DMS53 (cell line): ENCODE results near the gene HELZ.
"Not testable (repeated sequence)": the region's sequence is repeated elsewhere in the genome, so short reads cannot be mapped to it uniquely, and the experiment has no call there.

Experiments
- DNase-seq: peaks from one replicate; lab custom pipeline; 2025; lab: John Stamatoyannopoulos, UW

The HELZ gene, protein sequence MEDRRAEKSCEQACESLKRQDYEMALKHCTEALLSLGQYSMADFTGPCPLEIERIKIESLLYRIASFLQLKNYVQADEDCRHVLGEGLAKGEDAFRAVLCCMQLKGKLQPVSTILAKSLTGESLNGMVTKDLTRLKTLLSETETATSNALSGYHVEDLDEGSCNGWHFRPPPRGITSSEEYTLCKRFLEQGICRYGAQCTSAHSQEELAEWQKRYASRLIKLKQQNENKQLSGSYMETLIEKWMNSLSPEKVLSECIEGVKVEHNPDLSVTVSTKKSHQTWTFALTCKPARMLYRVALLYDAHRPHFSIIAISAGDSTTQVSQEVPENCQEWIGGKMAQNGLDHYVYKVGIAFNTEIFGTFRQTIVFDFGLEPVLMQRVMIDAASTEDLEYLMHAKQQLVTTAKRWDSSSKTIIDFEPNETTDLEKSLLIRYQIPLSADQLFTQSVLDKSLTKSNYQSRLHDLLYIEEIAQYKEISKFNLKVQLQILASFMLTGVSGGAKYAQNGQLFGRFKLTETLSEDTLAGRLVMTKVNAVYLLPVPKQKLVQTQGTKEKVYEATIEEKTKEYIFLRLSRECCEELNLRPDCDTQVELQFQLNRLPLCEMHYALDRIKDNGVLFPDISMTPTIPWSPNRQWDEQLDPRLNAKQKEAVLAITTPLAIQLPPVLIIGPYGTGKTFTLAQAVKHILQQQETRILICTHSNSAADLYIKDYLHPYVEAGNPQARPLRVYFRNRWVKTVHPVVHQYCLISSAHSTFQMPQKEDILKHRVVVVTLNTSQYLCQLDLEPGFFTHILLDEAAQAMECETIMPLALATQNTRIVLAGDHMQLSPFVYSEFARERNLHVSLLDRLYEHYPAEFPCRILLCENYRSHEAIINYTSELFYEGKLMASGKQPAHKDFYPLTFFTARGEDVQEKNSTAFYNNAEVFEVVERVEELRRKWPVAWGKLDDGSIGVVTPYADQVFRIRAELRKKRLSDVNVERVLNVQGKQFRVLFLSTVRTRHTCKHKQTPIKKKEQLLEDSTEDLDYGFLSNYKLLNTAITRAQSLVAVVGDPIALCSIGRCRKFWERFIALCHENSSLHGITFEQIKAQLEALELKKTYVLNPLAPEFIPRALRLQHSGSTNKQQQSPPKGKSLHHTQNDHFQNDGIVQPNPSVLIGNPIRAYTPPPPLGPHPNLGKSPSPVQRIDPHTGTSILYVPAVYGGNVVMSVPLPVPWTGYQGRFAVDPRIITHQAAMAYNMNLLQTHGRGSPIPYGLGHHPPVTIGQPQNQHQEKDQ (N-terminal part only)

DNA sequence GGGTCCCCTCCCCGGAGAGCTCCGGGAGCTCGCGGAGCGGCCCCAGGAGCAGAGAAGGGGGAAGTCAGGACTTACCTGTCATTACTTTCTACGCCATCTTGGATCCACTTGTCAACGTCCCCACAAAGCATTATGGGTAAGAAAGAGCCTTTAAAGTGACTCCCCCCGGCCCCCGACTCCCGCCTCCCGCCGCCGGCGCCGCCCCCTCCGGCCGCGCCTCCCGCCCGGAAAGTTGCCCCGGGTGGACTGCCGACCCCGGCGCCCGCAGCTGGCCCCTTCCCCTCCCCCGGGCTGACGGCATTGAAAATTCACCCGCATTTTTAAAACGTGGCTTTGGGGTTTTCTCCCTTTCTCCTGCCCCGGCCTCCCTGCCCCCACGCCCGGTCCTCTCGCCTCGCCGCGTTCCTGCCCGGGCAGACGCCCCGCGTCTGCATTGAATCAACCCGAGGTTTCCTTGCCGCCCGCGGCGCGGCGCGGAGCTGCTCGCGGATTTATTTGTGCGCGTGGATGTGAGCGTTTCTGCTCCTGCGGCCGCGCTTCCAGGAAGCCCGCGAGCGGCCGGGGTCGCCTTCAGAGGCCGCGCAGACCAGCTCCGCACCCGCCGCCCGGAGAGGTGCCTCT is at the start of gene HELZ:
HELZ (minus strand) TSS at position 124 of the 621 bp plus-strand sequence. CDS start 26,392 bp downstream, outside the sequence.
- DNase-seq, result peak; percentile 91

- DNase-seq, result peak; percentile 88
These were observed 48.5 kb upstream of the HELZ start for GRCh38 chr17:67293251-67294203.

- no peak for DNase-seq
These were observed 45.8 kb upstream of the HELZ start for GRCh38 chr17:67290711-67291291.

- no peak for DNase-seq
These were observed 45.2 kb upstream of the HELZ start for GRCh38 chr17:67290244-67290643.

- no peak for DNase-seq
These were observed 44.3 kb upstream of the HELZ start for GRCh38 chr17:67289181-67289876.

GRCh38 chr17:67286826-67287225 is 41.8 kb upstream of the HELZ start:
- peak; percentile 7 for DNase-seq

GRCh38 chr17:67285360-67285759 is 40.4 kb upstream of the HELZ start:
- DNase-seq, result peak; percentile 28

- no peak for DNase-seq
These were observed 38.9 kb upstream of the HELZ start for GRCh38 chr17:67283731-67284516.

DNA sequence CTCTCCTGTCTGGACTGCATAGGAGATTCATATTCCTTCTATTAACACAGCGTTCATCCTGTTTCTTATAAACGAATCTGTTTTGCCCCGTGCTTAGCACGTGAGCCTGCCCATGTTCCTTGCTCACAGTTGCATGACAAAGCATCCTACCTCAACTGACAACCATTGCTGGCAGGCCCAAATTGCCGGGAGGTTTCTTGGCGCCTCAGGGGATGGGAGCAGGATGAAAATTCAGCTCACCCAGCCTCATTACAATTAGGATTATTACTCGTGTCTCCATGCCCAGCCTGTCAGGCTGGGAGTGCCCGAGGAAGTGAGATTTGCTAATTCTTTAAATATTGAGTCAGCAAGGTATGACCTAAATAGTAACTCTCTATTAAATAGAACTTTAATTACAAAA is 36.7 kb upstream of the HELZ start:
- DNase-seq, result no peak

- no peak for DNase-seq
These were observed 36.1 kb upstream of the HELZ start for GRCh38 chr17:67281053-67281452.

- no peak for DNase-seq
These were observed 35.3 kb upstream of the HELZ start for GRCh38 chr17:67280279-67280678.

DNA sequence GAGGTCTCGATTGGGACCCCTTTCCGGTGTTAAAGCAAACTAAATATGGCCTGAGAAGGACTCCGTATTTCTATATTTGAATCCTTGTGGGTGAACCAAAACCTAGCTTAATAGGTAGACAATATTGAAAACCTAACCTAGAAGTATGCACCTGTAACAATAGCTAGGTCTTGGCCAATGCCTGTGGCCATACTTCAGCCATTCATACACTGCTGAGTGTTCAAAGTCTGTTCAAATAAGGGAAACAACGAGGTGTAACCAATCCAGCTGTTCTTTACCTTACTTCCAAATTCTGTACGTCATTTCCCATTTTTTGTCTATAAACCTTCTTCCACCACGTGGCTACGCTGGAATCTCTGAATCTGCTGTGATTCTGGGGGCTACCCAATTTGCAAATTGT is 34.1 kb upstream of the HELZ start:
- DNase-seq, result no peak

DNA sequence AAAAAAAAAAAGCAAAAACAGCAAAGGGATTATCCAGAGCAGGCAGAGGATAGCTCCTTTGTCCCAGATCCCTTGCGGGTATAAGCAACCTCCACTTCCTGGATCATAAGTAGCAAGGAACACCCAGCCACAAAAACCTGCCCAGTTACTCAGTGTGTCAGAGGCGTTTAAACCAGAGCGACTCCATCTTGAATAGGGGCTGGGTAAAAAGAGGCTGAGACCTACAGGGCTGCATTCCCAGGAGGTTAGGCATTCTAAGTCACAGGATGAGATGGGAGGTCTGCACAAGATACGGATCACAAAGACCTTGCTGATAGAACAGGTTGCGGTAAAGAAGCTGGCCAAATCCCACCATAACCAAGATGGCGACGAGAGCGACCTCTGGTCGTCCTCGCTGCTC is 33.4 kb upstream of the HELZ start:
- DNase-seq, result peak; percentile 14

- peak; percentile 49 for DNase-seq
These were observed 31.1 kb upstream of the HELZ start for GRCh38 chr17:67276075-67276474.

DNA sequence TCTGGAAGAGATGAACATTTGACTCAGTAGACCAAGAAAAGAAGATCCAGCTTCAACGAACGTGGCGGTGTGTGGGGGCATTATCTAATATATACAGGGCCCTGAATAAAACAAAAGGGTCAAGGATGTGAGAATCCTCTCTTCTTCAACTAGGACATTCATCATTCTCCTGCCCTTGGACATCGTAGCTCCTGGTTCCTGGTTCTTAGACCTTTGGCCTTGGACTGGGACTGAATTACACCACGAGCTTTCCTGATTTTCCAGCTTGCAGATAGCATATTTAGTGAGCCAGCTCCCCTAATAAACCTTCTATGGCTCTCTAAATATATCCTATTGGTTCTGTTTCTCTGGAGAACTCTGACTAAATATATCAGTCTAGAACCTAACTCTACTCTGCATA is 29.5 kb upstream of the HELZ start:
- DNase-seq, result no peak

- DNase-seq, result no peak
These were observed 28.9 kb upstream of the HELZ start for GRCh38 chr17:67273900-67274299.

- peak; percentile 14 for DNase-seq
These were observed 27.5 kb upstream of the HELZ start for GRCh38 chr17:67272312-67273047.

- not testable (repeated sequence) for DNase-seq
These were observed 26.2 kb upstream of the HELZ start for GRCh38 chr17:67271187-67271586.
